ENCODE measurements around the gene EFCAB9.
"Not testable (repeated sequence)": the region's sequence is repeated elsewhere in the genome, so short reads cannot be mapped to it uniquely, and the experiment has no call there.

Gene EFCAB9

DNA sequence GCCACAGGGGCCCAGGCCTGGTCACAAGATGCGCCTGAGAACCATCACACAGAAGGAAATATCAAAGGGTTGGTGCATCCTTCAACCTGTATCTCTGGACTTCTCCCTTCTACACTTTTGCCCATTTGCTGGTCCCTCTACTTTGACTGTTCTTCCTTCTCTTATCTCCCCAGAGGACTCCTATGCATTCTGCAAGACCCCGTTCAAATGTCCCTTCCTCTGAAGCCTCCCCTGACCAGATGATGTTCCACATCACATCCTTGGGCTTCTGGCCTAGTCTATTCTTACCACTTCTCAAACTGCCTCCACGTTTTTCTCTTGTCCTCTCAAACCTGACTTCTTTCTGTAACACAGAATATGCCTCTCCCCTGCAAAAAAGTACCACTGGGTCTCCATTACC, 40.3 kb upstream of the EFCAB9 start:
- CTCF ChIA-PET, result no interaction called here
- POLR2A ChIA-PET, result no interaction called here
- TF ChIP-seq ELF4 (IDR thresholded peaks at IDR 0.05), result no peak
- no peak for TF ChIP-seq FOXK2 (IDR thresholded peaks at IDR 0.05)
- TF ChIP-seq SP1 (IDR thresholded peaks at IDR 0.05), result no peak
- no peak for DNase-seq (ENCODE audit: extremely low spot score)

- DNase-seq (ENCODE audit: extremely low spot score); CTCF ChIA-PET; POLR2A ChIA-PET: not testable (repeated sequence)
These were observed 38.9 kb upstream of the EFCAB9 start for GRCh38 chr5:172155101-172155500.

GRCh38 chr5:172156541-172156994, 37.4 kb upstream of the EFCAB9 start:
- TF ChIP-seq HDGF (IDR thresholded peaks at IDR 0.05; ENCODE audit: borderline replicate concordance) (no peak), NFRKB (IDR thresholded peaks at IDR 0.05) (no peak), LEF1 (IDR thresholded peaks at IDR 0.05; ENCODE audit: borderline replicate concordance) (no peak), PKNOX1 (IDR thresholded peaks at IDR 0.05) (no peak), FOXK2 (IDR thresholded peaks at IDR 0.05) (no peak), FOXM1 (IDR thresholded peaks at IDR 0.05; ENCODE audit: borderline replicate concordance) (no peak), SP1 (IDR thresholded peaks at IDR 0.05) (no peak), BHLHE40 (IDR thresholded peaks at IDR 0.05; ENCODE audit: borderline replicate concordance) (no peak), CTBP1 (IDR thresholded peaks at IDR 0.05; ENCODE audit: borderline replicate concordance) (no peak), ELF4 (IDR thresholded peaks at IDR 0.05) (no peak), ZNF384 (IDR thresholded peaks at IDR 0.05) (no peak), L3MBTL2 (conservative IDR thresholded peaks at IDR 0.05) (no peak), FOXA1 (IDR thresholded peaks at IDR 0.05) (no peak)
- no peak for DNase-seq (ENCODE audit: extremely low spot score)
- ChIA-PET CTCF (no interaction called here), POLR2A (no interaction called here)

DNA sequence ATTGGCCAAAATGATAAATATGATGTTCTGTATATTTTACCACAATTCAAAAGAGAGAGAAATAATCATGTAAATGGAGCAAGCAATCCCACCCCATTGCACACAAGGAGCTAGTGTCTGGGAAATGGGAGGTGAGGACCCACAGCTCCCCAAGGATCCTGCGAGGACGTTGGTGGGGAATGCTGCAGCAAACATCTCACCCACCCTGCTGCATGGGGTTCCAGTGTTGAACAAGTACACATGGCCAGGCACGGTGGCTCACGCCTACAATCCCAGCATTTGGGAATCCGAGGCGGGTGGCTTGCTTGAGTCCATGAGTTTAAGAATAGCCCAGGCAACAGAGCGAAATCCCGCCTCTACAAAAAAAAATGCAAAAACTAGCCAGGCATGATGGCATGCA, 35.0 kb upstream of the EFCAB9 start:
- CTCF ChIA-PET, result interaction anchor here (0.6 kb wide), 1 partner anchor 52 kb away, joined by 3 read pairs; no protein-coding TSS in a partner anchor
- TF ChIP-seq TARDBP (IDR thresholded peaks at IDR 0.05), result no peak
- TF ChIP-seq FOXA1 (IDR thresholded peaks at IDR 0.05), result no peak
- no peak for TF ChIP-seq SP1 (IDR thresholded peaks at IDR 0.05)
- TF ChIP-seq HDGF (IDR thresholded peaks at IDR 0.05; ENCODE audit: borderline replicate concordance), result no peak
- TF ChIP-seq CTBP1 (IDR thresholded peaks at IDR 0.05; ENCODE audit: borderline replicate concordance), result no peak
- no peak for TF ChIP-seq FOXM1 (IDR thresholded peaks at IDR 0.05; ENCODE audit: borderline replicate concordance)
- TF ChIP-seq FOXK2 (IDR thresholded peaks at IDR 0.05), result no peak
- TF ChIP-seq BHLHE40 (IDR thresholded peaks at IDR 0.05; ENCODE audit: borderline replicate concordance), result no peak
- no peak for TF ChIP-seq ARNT (IDR thresholded peaks at IDR 0.05)
- no peak for TF ChIP-seq SUZ12 (IDR thresholded peaks at IDR 0.05)
- TF ChIP-seq PKNOX1 (IDR thresholded peaks at IDR 0.05), result no peak
- no peak for TF ChIP-seq NFRKB (IDR thresholded peaks at IDR 0.05)
- TF ChIP-seq LEF1 (IDR thresholded peaks at IDR 0.05; ENCODE audit: borderline replicate concordance), result no peak

GRCh38 chr5:172160506-172160905, 33.5 kb upstream of the EFCAB9 start:
- ChIA-PET CTCF (no interaction called here), POLR2A (no interaction called here)
- no peak for TF ChIP-seq SUZ12 (IDR thresholded peaks at IDR 0.05)
- no peak for TF ChIP-seq FOXK2 (IDR thresholded peaks at IDR 0.05)
- TF ChIP-seq CTBP1 (IDR thresholded peaks at IDR 0.05; ENCODE audit: borderline replicate concordance), result no peak
- TF ChIP-seq FOXM1 (IDR thresholded peaks at IDR 0.05; ENCODE audit: borderline replicate concordance), result no peak
- TF ChIP-seq ELF4 (IDR thresholded peaks at IDR 0.05), result no peak
- TF ChIP-seq NFRKB (IDR thresholded peaks at IDR 0.05), result no peak
- TF ChIP-seq HDGF (IDR thresholded peaks at IDR 0.05; ENCODE audit: borderline replicate concordance), result no peak
- TF ChIP-seq TARDBP (IDR thresholded peaks at IDR 0.05), result no peak
- TF ChIP-seq PKNOX1 (IDR thresholded peaks at IDR 0.05), result no peak
- TF ChIP-seq LEF1 (IDR thresholded peaks at IDR 0.05; ENCODE audit: borderline replicate concordance), result no peak
- no peak for TF ChIP-seq L3MBTL2 (conservative IDR thresholded peaks at IDR 0.05)
- TF ChIP-seq SP1 (IDR thresholded peaks at IDR 0.05), result no peak
- no peak for TF ChIP-seq BHLHE40 (IDR thresholded peaks at IDR 0.05; ENCODE audit: borderline replicate concordance)
- no peak for TF ChIP-seq ZNF384 (IDR thresholded peaks at IDR 0.05)
- no peak for TF ChIP-seq FOXA1 (IDR thresholded peaks at IDR 0.05)
- TF ChIP-seq ARNT (IDR thresholded peaks at IDR 0.05), result no peak
- DNase-seq (ENCODE audit: extremely low spot score), result no peak

More for the DNA sequence above, 35.0 kb upstream of the EFCAB9 start:
- no peak for DNase-seq (ENCODE audit: extremely low spot score)
- POLR2A ChIA-PET, result no interaction called here

DNA sequence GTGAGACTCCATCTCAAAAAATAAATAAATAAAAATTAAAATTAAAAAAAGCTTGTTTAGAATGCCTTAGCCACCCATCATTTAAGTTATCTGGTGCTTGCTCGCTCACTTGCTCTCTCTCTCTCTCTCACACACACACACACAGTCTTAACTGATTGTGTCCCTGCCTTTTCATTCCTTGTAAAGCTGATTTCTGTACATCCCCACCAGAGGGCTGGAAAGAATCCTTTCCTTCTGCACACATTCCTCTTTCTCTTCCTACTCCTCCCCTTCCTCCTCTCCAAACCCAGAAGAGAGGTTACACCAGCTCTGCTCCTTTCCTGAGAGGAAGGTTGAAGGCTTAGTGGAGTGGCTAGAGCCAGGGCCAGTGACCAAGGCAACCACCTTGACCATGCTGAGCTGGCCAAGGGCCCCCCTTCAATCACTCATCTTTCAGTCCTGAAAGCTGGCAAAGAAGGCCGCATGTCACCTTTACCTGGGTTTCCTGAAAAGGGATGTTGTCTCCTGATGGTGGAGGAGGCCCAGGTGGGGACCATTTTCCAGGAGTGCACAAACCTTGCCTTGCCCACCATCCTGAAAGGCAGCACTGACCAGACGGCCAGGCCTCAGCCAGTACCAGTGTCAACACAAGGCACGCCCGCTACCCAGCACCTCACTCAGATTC, 31.5 kb upstream of the EFCAB9 start:
- CTCF ChIA-PET, result interaction anchor here (1.3 to 1.8 kb wide), 2 partner anchors 11 to 59 kb away, joined by 4 to 6 read pairs; no protein-coding TSS in a partner anchor
- no peak for DNase-seq (ENCODE audit: extremely low spot score)
- POLR2A ChIA-PET, result no interaction called here
- no peak for TF ChIP-seq SUZ12 (IDR thresholded peaks at IDR 0.05)
- no peak for TF ChIP-seq SP1 (IDR thresholded peaks at IDR 0.05)
- no peak for TF ChIP-seq LEF1 (IDR thresholded peaks at IDR 0.05; ENCODE audit: borderline replicate concordance)
- no peak for TF ChIP-seq FOXM1 (IDR thresholded peaks at IDR 0.05; ENCODE audit: borderline replicate concordance)

GRCh38 chr5:172162987-172163343, 31.0 kb upstream of the EFCAB9 start:
- CTCF ChIA-PET, result interaction anchor here (1.8 kb wide), 1 partner anchor 10 kb away, joined by 4 read pairs; no protein-coding TSS in a partner anchor
- POLR2A ChIA-PET, result no interaction called here
- no peak for TF ChIP-seq HDGF (IDR thresholded peaks at IDR 0.05; ENCODE audit: borderline replicate concordance)
- TF ChIP-seq FOXK2 (IDR thresholded peaks at IDR 0.05), result no peak
- no peak for TF ChIP-seq CTBP1 (IDR thresholded peaks at IDR 0.05; ENCODE audit: borderline replicate concordance)
- TF ChIP-seq PKNOX1 (IDR thresholded peaks at IDR 0.05), result no peak
- no peak for TF ChIP-seq SP1 (IDR thresholded peaks at IDR 0.05)
- TF ChIP-seq TARDBP (IDR thresholded peaks at IDR 0.05), result no peak
- TF ChIP-seq NFRKB (IDR thresholded peaks at IDR 0.05), result no peak
- TF ChIP-seq FOXA1 (IDR thresholded peaks at IDR 0.05), result no peak
- TF ChIP-seq L3MBTL2 (conservative IDR thresholded peaks at IDR 0.05), result no peak
- TF ChIP-seq SUZ12 (IDR thresholded peaks at IDR 0.05), result no peak
- TF ChIP-seq ARNT (IDR thresholded peaks at IDR 0.05), result no peak
- no peak for TF ChIP-seq ELF4 (IDR thresholded peaks at IDR 0.05)
- TF ChIP-seq ZNF384 (IDR thresholded peaks at IDR 0.05), result no peak
- no peak for TF ChIP-seq BHLHE40 (IDR thresholded peaks at IDR 0.05; ENCODE audit: borderline replicate concordance)
- TF ChIP-seq LEF1 (IDR thresholded peaks at IDR 0.05; ENCODE audit: borderline replicate concordance), result no peak
- TF ChIP-seq FOXM1 (IDR thresholded peaks at IDR 0.05; ENCODE audit: borderline replicate concordance), result no peak
- DNase-seq (ENCODE audit: extremely low spot score), result no peak
